Karpas-422 (cell line): Measurements from ENCODE around the gene ERCC2. TPM values are rescaled to one million over a fixed set of nuclear protein-coding genes. Genes with fewer than 3 reads are reported as not detected.
A peak's percentile ranks its signal among the peaks of the same experiment; 100 is the strongest.
"Not testable (repeated sequence)": the region's sequence is repeated elsewhere in the genome, so short reads cannot be mapped to it uniquely, and the experiment has no call there.

ENCODE experiments used
- DNase-seq: peaks from one replicate; pipeline ENCODE4 v3.0.0-alpha.2; 2015
- H2AFZ ChIP-seq: fragments of 200-600 bp; sonication (generic); 2 replicates; pipeline ENCODE4 v1.6.1; 2014; ENCODE audit warnings: antibody characterized with exemption, low read length, mixed read lengths
- H3K27ac ChIP-seq: fragments of 200-600 bp; sonication (generic); 2 replicates; pipeline ENCODE4 v1.5.1; 2014; ENCODE audit warnings: mild to moderate bottlenecking, low read length, moderate library complexity
- H3K27me3 ChIP-seq: fragments of 200-600 bp; sonication (generic); 2 replicates; pipeline ENCODE4 v1.6.1; 2014; ENCODE audit warnings: low read length, mixed read lengths
- H3K36me3 ChIP-seq: fragments of 200-600 bp; sonication (generic); 2 replicates; pipeline ENCODE4 v1.6.1; 2014; ENCODE audit warnings: low read length, mixed read lengths; ENCODE audit not compliant: insufficient read depth
- H3K4me1 ChIP-seq: fragments of 200-600 bp; sonication (generic); 2 replicates; pipeline ENCODE4 v1.6.1; 2014; ENCODE audit warnings: mild to moderate bottlenecking, low read length, mixed read lengths
- H3K4me2 ChIP-seq: fragments of 200-600 bp; sonication (generic); 2 replicates; pipeline ENCODE4 v1.6.1; 2014; ENCODE audit warnings: low read length, low read depth, mild to moderate bottlenecking; ENCODE audit not compliant: poor library complexity, severe bottlenecking
- H3K4me3 ChIP-seq: fragments of 200-600 bp; sonication (generic); 2 replicates; pipeline ENCODE4 v1.5.1; 2014; ENCODE audit warnings: mild to moderate bottlenecking, antibody characterized with exemption, low read length, mixed read lengths
- H3K79me2 ChIP-seq: fragments of 200-600 bp; sonication (generic); 2 replicates; pipeline ENCODE4 v1.6.1; 2014; ENCODE audit warnings: mild to moderate bottlenecking, low read length, mixed read lengths
- H3K9ac ChIP-seq: fragments of 200-600 bp; sonication (generic); 2 replicates; pipeline ENCODE4 v1.6.0; 2014; ENCODE audit warnings: low read length
- H3K9me2 ChIP-seq: fragments of 200-600 bp; sonication (generic), shearing (Covaris generic); replicated peaks from 2 replicates; pipeline ENCODE4 v1.6.0; 2014; ENCODE audit warnings: mild to moderate bottlenecking, low read length, moderate library complexity; ENCODE audit not compliant: insufficient read depth
- H3K9me3 ChIP-seq: fragments of 300-700, 200-600 bp; sonication (generic); 2 replicates; pipeline ENCODE4 v1.6.1; 2014; ENCODE audit warnings: low read length, mixed read lengths
- H4K20me1 ChIP-seq: fragments of 200-600 bp; sonication (generic); 2 replicates; pipeline ENCODE4 v1.6.1; 2014; ENCODE audit warnings: mild to moderate bottlenecking, antibody characterized with exemption, low read length, low read depth; ENCODE audit not compliant: insufficient read depth
- total RNA-seq: library from RNA; depleted of rRNA; stranded (reverse); fragments of >200 nt; shearing (Covaris generic); gene quantifications from 2 replicates; pipeline ENCODE4 v1.2.3, GENCODE V29; 2014; ENCODE audit warnings: low replicate concordance

The ERCC2 gene
- total RNA-seq, 1 experiment from 2014 or later: 23.4 TPM

GRCh38 chr19:45409557-45409920, 39.2 kb upstream of the ERCC2 start:
- Histone ChIP-seq H3K9me3 (no peaks in the 10 kb centered on the region), H3K9me2 (no peaks in the 10 kb centered on the region), H4K20me1 (no peaks in the 10 kb centered on the region), H3K79me2 (peaks cover 21% of the 10 kb centered on the region), H3K4me2 (no peak overlapping the region), H3K9ac (no peak overlapping the region), H3K36me3 (peaks cover 8% of the 10 kb centered on the region; the same call in 1 of the 2 replicates), H3K4me1 (peaks cover 28% of the 10 kb centered on the region), H3K27me3 (no peaks in the 10 kb centered on the region), H2AFZ (no peak overlapping the region), H3K4me3 (no peak overlapping the region), H3K27ac (no peak overlapping the region)
- no peak for DNase-seq

- no peaks in the 10 kb centered on the region for H4K20me1 ChIP-seq
- no peaks in the 10 kb centered on the region for H3K27me3 ChIP-seq
- H3K36me3 ChIP-seq: peaks cover 8% of the 10 kb centered on the region; the same call in 1 of the 2 replicates
- no peak overlapping the region for H2AFZ ChIP-seq
- no peaks in the 10 kb centered on the region for H3K9me3 ChIP-seq
- no peak overlapping the region for H3K4me3 ChIP-seq
- no peak for DNase-seq
- H3K9ac ChIP-seq: no peak overlapping the region
- peaks cover 33% of the 10 kb centered on the region for H3K4me1 ChIP-seq
- H3K79me2 ChIP-seq: peaks cover 21% of the 10 kb centered on the region
- no peaks in the 10 kb centered on the region for H3K9me2 ChIP-seq
- H3K27ac ChIP-seq: no peak overlapping the region
- H3K4me2 ChIP-seq: no peak overlapping the region
Measured at GRCh38 chr19:45408830-45409556, 38.6 kb upstream of the ERCC2 start.

GRCh38 chr19:45408121-45408520, 37.7 kb upstream of the ERCC2 start:
- Histone ChIP-seq H3K4me2 (peak overlapping the region; percentile 97), H2AFZ (no peak overlapping the region), H3K27ac (no peak overlapping the region), H3K79me2 (peaks cover 21% of the 10 kb centered on the region), H3K9me3 (no peaks in the 10 kb centered on the region), H3K9me2 (no peaks in the 10 kb centered on the region), H4K20me1 (no peaks in the 10 kb centered on the region), H3K9ac (peak overlapping the region; percentile 34; the same call in 1 of the 2 replicates), H3K27me3 (no peaks in the 10 kb centered on the region), H3K4me1 (peaks cover 39% of the 10 kb centered on the region), H3K36me3 (0 out of 2 replicates have a peak, but pooled peaks cover 4% of the 10 kb centered on the region), H3K4me3 (peak overlapping the region; percentile 84; the same call in 1 of the 2 replicates)
- DNase-seq: no peak

- Histone ChIP-seq H3K9ac (peak overlapping the region; percentile 82), H3K4me1 (peaks cover 39% of the 10 kb centered on the region), H3K4me2 (peak overlapping the region; percentile 97), H3K79me2 (peaks cover 21% of the 10 kb centered on the region), H3K4me3 (peak overlapping the region; percentile 84)
- H4K20me1 ChIP-seq, H2AFZ ChIP-seq, H3K27me3 ChIP-seq, H3K9me2 ChIP-seq, H3K36me3 ChIP-seq, DNase-seq, H3K9me3 ChIP-seq, H3K27ac ChIP-seq: not testable (repeated sequence)
Measured at GRCh38 chr19:45407585-45407984, 37.2 kb upstream of the ERCC2 start.

GRCh38 chr19:45407091-45407375, 36.7 kb upstream of the ERCC2 start:
- Histone ChIP-seq H3K9me3 (no peaks in the 10 kb centered on the region), H3K36me3 (0 out of 2 replicates have a peak, but pooled peaks cover 2% of the 10 kb centered on the region), H3K27ac (no peak overlapping the region), H3K4me1 (peaks cover 39% of the 10 kb centered on the region), H3K4me3 (peak overlapping the region; percentile 84), H4K20me1 (no peaks in the 10 kb centered on the region), H3K79me2 (peaks cover 21% of the 10 kb centered on the region), H3K4me2 (peak overlapping the region; percentile 97), H3K9ac (peak overlapping the region; percentile 82), H3K9me2 (no peaks in the 10 kb centered on the region), H2AFZ (no peak overlapping the region), H3K27me3 (no peaks in the 10 kb centered on the region)
- no peak for DNase-seq

- Histone ChIP-seq H3K36me3 (0 out of 2 replicates have a peak, but pooled peaks cover 2% of the 10 kb centered on the region), H3K9me3 (no peaks in the 10 kb centered on the region), H3K79me2 (peaks cover 21% of the 10 kb centered on the region), H3K9me2 (no peaks in the 10 kb centered on the region), H3K27ac (peak within 1 kb of the TSS; percentile 64), H3K9ac (peak within 1 kb of the TSS; percentile 82), H4K20me1 (no peaks in the 10 kb centered on the region), H3K27me3 (no peaks in the 10 kb centered on the region), H2AFZ (peak within 1 kb of the TSS; percentile 69), H3K4me1 (peaks cover 39% of the 10 kb centered on the region), H3K4me3 (peak within 1 kb of the TSS; percentile 84), H3K4me2 (peak within 1 kb of the TSS; percentile 97)
- DNase-seq: peak; percentile 94
Measured at GRCh38 chr19:45406226-45407090, 36.1 kb upstream of the ERCC2 start, which contains the start of gene POLR1G. Gene POLR1G, plus strand, starts transcription at chr19:45406644. Its CDS starts 53 bp downstream, at chr19:45406697.

GRCh38 chr19:45405435-45406225, 35.3 kb upstream of the ERCC2 start:
- H3K36me3 ChIP-seq: no peaks in the 10 kb centered on the region

More at GRCh38 chr19:45405435-45406225, 35.3 kb upstream of the ERCC2 start:
- peak; percentile 94 for DNase-seq
- Histone ChIP-seq H3K9ac (peak overlapping the region; percentile 82), H3K9me3 (no peaks in the 10 kb centered on the region), H3K4me2 (peak overlapping the region; percentile 97), H3K9me2 (no peaks in the 10 kb centered on the region), H3K4me1 (peaks cover 39% of the 10 kb centered on the region), H2AFZ (peak overlapping the region; percentile 69), H4K20me1 (no peaks in the 10 kb centered on the region), H3K27me3 (no peaks in the 10 kb centered on the region), H3K4me3 (peak overlapping the region; percentile 84), H3K27ac (peak overlapping the region; percentile 64), H3K79me2 (peaks cover 21% of the 10 kb centered on the region)
